Measurements from ENCODE around the gene SERPINF2. TPM values are rescaled to one million over a fixed set of nuclear protein-coding genes. Genes with fewer than 3 reads are reported as not detected.
"Not testable (repeated sequence)": the region's sequence is repeated elsewhere in the genome, so short reads cannot be mapped to it uniquely, and the experiment has no call there.

The SERPINF2 gene
- total RNA-seq, 2 donors from 2014 or later, result 0.36 TPM; not detected in 1

DNA sequence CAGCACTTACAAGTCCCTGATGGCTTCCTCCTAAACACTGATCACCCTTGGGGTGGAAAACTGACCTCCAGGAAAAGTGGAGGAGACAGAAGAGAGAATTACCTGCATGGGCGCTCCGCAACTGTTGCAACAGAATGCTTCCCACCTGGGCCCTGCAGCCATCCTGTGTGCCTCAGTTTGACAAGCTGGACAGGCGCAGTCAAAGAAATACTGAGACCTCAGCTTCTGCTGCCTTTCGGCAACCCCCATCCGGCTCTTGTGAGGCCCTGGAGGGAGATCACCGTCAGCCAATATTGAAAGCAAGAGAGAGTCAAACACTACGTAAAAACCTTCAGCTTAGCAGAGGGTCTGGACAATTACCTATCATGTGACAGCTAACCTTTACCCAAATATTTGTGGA is 44.0 kb downstream of the SERPINF2 start:
- DNase-seq (ENCODE audit: low spot score in 2 of 2), result no peak
- ATAC-seq, result no peak
- peaks cover 0 to 4% of the 10 kb centered on the region in 2 donors for H3K36me3 Mint-ChIP-seq
- H3K9me3 Mint-ChIP-seq, result no peaks in the 10 kb centered on the region
- peak overlapping the region in 1 of 2 donors; percentile 9 for H3K27ac Mint-ChIP-seq

DNA sequence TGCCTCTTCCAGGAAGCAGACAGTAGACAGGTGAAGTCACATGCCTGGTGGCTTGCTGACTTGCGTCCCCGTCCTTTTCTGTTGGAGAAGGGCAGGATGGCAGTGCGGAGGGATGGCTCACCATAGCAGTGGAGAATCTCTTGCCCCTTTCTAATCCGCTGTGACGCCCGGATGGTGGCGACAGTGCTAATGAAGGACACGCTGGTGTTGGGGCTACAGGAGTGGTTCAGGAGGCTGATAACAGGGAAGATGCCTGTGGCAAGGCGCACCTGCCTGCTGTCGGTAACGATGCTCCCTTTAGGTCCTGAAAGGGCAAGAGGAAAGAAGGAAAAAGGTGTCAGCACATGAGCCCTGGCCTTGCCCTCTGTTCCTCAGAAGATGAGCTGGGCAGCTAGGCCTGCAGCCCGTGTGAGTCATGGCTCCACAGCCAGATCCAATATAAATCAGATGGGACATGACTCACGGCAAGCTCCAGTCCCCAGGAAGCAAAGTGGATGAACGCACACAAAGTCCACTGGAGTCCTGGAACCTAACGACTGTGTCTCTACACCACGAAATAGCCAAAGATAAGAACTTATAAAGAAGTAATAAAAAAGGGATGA is 44.7 kb downstream of the SERPINF2 start:
- ATAC-seq, result no peak
- no peak for DNase-seq (ENCODE audit: low spot score in 2 of 2)
- Mint-ChIP-seq H3K9me3 (no peaks in the 10 kb centered on the region), H3K36me3 (peaks cover 0 to 4% of the 10 kb centered on the region in 2 donors), H3K27ac (peak overlapping the region in 1 of 2 donors; percentile 32)

DNA sequence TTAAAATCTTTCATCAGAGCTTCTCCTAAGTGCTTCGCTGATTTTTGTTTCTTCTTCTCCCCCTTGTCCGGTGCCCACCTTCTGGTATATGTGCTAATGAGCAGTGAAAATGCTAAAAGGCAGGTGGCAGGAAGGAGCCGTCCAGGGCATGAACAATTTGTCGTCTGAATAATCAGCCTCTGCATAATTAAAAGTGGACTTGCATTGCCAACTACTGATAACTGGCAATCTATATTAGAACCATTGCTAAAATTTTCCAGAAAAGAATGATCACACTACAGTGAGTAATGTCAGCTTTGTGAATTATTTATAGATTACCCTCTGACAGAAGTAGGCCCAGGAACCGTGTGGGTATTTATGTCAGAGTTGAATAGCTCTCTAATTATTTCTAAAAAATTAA is 47.3 kb downstream of the SERPINF2 start:
- no peak for DNase-seq (ENCODE audit: low spot score in 2 of 2)
- no peak for ATAC-seq
- Mint-ChIP-seq H3K9me3 (no peaks in the 10 kb centered on the region), H3K27ac (no peak overlapping the region), H3K36me3 (peaks cover 4 to 6% of the 10 kb centered on the region in 2 donors)

DNA sequence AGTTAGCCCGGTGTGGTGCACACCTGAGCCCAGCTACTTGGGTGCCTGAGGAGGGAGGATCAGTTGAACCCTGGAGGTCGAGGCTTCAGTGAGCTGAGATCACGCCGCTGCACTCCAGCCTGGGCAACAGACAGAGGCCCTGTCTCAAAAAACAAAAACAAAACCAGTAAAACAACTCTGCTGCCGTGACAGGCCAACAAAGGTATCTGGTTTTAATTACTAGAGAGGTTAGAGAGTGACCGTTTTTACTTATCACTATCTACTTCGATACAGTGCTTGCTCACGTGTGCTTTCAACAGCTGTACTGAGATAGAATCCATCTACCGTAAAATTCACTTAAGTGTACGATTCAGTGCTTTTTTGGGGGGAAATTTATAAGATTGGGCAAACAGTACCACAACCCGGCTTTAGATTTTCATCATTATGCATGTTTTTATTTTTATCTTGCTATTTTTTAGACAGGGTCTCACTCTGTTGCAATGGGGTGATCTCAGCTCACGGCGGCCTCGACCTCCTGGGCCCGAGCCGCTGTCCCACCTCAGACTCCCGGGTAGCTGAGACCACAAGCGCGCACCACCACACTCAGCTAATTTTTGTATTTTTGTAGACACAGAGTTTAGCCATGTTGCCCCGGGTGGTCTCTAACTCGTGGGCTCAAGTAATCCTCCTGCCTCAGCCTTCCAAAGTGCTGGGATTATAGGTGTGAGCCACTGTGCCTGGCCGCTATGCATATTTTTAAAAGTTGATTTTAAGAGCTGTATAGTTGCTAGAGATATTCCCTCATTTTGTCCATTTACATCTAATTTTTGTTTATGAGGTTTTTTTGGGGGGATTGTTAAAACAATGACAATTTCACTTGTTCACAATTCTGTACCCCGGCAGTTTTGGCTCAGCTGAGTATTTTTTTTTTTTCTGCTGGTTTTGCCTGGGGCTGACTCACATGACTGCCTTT is 50.1 kb downstream of the SERPINF2 start:
- ATAC-seq (no peak), DNase-seq (ENCODE audit: low spot score in 2 of 2) (no peak)
- Mint-ChIP-seq H3K36me3 (peaks cover 0 to 10% of the 10 kb centered on the region in 2 donors), H3K9me3 (no peaks in the 10 kb centered on the region), H3K27ac (peak overlapping the region in 1 of 2 donors; percentile 81)

DNA sequence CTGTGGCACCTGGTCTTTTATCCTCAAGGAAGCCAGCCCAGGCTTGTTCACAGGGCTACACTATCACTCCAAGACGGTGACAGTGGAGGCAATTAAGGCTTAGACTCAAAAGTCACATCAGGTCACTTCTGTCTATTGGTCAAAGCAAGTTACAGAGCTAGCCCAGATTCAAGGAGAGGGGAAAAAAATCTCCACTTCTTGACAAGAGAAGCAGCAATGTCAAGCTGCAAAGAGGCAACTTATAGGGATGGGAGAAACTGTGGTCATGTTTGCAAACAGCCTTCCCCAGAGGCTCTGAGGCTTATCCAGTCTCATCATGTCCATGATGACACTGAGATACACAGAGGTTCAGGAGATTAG is 50.8 kb downstream of the SERPINF2 start:
- no peak for ATAC-seq
- no peak for DNase-seq (ENCODE audit: low spot score in 2 of 2)
- Mint-ChIP-seq H3K36me3 (peaks cover 0 to 10% of the 10 kb centered on the region in 2 donors), H3K27ac (no peak overlapping the region), H3K9me3 (no peaks in the 10 kb centered on the region)

DNA sequence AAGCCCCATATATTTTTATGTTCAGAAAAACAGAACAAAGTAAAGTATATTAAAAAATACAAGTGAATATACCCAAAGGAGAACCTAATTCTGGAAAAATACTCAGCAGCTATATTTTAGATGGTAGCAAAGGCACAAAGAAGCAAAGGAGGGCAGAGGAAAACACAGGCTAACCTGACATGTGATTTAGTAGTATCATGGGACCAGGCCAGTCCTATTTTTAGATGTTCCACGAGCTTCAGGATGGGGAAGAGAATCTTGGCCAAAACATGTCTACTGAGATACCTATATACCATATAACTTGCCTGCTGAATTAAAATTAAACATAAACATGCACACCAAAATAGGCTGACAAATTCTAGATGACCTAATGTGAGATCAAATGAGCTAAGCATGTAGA is 54.1 kb downstream of the SERPINF2 start:
- DNase-seq (ENCODE audit: low spot score in 2 of 2) (no peak), ATAC-seq (no peak)
- Mint-ChIP-seq H3K27ac (no peak overlapping the region), H3K36me3 (peaks cover 0 to 10% of the 10 kb centered on the region in 2 donors), H3K9me3 (no peaks in the 10 kb centered on the region)

DNA sequence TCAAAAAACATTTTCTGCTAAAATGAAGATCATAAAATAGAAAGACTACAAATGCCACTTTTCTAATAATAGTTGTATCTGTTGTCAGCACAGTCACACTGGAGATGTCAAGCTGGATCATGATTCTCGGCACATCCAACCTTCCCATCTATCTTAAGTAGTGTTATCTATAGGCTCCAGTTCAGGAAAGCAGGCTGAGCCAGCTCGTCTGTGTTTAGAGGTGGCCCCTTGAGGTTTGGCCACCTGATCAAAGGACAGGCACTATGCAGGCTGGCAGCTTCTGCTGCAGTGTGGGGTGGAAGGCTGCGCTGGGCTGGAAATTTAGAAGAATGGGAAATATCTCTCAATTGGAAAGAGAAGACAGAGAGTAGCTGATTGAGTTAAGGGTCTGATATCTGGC is 54.7 kb downstream of the SERPINF2 start:
- no peaks in the 10 kb centered on the region for H3K9me3 Mint-ChIP-seq
- DNase-seq (ENCODE audit: low spot score in 2 of 2), result no peak
- peaks cover 0 to 10% of the 10 kb centered on the region in 2 donors for H3K36me3 Mint-ChIP-seq
- H3K27ac Mint-ChIP-seq, result peak overlapping the region in 1 of 2 donors; percentile 37
- ATAC-seq, result no peak

DNA sequence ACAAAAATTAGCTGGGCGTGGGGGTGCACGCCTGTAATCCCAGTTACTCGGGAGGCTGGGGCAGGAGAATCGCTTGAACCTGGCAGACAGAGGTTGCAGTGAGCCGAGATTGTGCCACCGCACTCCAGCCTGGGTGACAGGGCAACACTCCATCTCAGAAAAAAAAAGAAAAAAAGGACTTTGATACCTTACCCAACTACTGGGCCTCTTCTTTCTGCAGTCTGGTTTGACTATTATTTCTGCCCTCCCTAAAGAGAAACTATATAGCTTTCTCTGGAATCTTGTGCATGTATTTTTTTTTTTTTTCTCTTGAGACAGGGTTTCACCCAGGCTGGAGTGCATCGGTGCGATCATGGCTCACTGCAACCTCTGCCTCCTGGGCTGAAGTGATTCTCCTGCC is 55.2 kb downstream of the SERPINF2 start:
- H3K9me3 Mint-ChIP-seq; H3K36me3 Mint-ChIP-seq; ATAC-seq; DNase-seq (ENCODE audit: low spot score in 2 of 2): not testable (repeated sequence)
- H3K27ac Mint-ChIP-seq, result peak overlapping the region in 1 of 2 donors; percentile 37

DNA sequence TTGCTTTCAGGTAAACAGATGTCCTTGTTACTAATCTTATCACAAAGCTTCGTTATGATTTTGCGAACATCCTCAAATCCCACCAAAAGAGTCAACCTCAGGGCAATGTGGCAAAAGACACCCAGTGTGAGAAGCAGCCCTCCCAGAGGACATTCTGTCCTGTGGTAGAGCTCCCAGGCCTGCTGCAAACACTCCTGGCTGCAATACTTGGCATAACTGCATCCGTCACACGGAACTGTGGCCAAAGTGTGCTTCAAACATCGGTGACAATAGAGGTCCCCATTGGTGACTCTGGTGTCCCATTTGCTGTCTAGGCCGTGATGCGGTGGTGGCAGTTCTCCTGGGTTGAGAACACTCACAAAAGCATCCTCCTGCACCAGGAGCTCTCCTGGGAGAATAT is 57.6 kb downstream of the SERPINF2 start:
- Mint-ChIP-seq H3K27ac (no peak overlapping the region), H3K36me3 (peaks cover 0 to under 1% of the 10 kb centered on the region in 2 donors), H3K9me3 (no peaks in the 10 kb centered on the region)
- DNase-seq (ENCODE audit: low spot score in 2 of 2) (no peak), ATAC-seq (no peak)

DNA sequence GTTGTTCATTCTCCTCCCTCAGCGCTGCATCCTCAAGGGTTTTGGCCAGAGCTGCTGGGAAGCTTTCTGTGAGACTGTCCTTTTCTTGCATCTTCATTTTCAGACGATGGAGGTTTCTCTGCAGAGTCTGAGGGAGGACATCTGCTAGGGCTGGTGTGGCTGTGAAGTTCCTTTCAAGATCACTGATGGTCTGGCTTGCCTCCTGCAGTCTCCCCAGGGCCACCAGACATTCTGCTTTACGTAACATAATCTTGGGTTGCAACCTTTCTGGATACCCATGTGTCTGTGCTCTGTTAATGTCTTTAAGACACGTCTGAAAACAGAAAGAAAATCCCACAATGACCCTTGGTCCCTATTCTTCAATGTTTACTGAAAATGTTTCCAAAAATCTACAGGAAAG is 58.0 kb downstream of the SERPINF2 start:
- ATAC-seq (no peak), DNase-seq (ENCODE audit: low spot score in 2 of 2) (no peak)
- no peak overlapping the region for H3K27ac Mint-ChIP-seq
- H3K36me3 Mint-ChIP-seq, result no peaks in the 10 kb centered on the region
- no peaks in the 10 kb centered on the region for H3K9me3 Mint-ChIP-seq

DNA sequence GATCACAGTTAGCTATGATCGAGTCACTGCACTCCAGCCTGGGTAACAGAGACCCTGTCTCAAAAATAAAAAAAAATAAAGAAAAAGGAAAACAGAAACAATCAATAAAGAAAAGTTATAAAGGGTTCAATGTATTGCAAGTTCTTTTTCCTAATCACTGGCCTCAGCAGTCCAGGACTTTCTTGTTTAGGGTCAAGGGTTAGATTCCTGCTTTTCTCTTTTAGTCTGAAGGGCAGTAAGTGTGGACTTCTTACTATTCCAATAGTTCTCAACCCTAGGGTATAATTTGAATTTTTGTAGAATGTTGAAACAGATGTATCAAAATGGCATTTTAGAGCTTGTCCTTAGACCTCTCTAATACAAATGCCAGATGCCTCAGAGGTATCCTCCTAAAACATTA is 59.8 kb downstream of the SERPINF2 start:
- ATAC-seq (no peak), DNase-seq (ENCODE audit: low spot score in 2 of 2) (no peak)
- Mint-ChIP-seq H3K9me3 (no peaks in the 10 kb centered on the region), H3K36me3 (no peaks in the 10 kb centered on the region), H3K27ac (peak overlapping the region in 1 of 2 donors; percentile 61)

DNA sequence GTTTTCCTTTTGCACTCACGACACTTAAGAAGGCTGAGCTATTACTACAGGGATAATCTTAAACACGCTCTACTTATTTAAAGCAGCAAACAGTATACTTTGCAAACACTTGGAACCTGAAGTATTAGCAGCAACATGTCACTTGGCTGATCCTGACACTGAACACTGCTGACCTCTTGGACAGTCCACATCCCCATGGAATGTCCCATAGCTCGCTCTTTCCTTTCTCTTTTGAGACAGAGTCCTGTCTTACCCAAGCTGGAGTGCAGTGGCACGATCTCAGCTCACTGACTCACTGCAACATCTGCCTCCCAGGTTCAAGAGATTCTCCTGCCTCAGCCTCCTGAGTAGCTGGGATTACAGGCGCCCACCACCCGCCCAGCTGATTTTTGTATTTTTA is 60.6 kb downstream of the SERPINF2 start:
- DNase-seq (ENCODE audit: low spot score in 2 of 2) (no peak), ATAC-seq (no peak)
- H3K9me3 Mint-ChIP-seq, result no peaks in the 10 kb centered on the region
- peak overlapping the region in 1 of 2 donors; percentile 61 for H3K27ac Mint-ChIP-seq
- no peaks in the 10 kb centered on the region for H3K36me3 Mint-ChIP-seq

Other genes starting within 250 kb of the SERPINF2 start
- 10 to 100 TPM; 20.7 to 35.1 TPM for gene INPP5K, start 226.3 kb upstream of the SERPINF2 start, total RNA-seq
- 10 to 100 TPM; 13.8 to 39.2 TPM for gene PITPNA, start 180.1 kb upstream of the SERPINF2 start, total RNA-seq
- gene SLC43A2, start 114.0 kb upstream of the SERPINF2 start, total RNA-seq, result under 1 TPM; 0.57 to 0.62 TPM
- gene SCARF1, start 97.1 kb upstream of the SERPINF2 start, total RNA-seq, result 1 to 10 TPM; 1.1 to 2.3 TPM
- 1 to 10 TPM; 1.7 to 2.5 TPM for gene RILP, start 93.0 kb upstream of the SERPINF2 start, total RNA-seq
- 100 to 1,000 TPM; 414 to 433 TPM for gene PRPF8, start 58.0 kb upstream of the SERPINF2 start, total RNA-seq
- under 1 TPM; 0.10 to 0.25 TPM for gene TLCD2, start 32.5 kb upstream of the SERPINF2 start, total RNA-seq
- gene WDR81, start 18.2 kb upstream of the SERPINF2 start, total RNA-seq, result 10 to 100 TPM; 11.4 to 13.4 TPM
- under 1 TPM in 1 of 2 donors, not detected in 1; 0.41 TPM for gene SERPINF1, start 19.2 kb downstream of the SERPINF2 start, total RNA-seq
- 10 to 100 TPM; 18.5 to 19.8 TPM for gene SMYD4, start 87.0 kb downstream of the SERPINF2 start, total RNA-seq
- gene RPA1, start 87.1 kb downstream of the SERPINF2 start, total RNA-seq, result 100 to 1,000 TPM; 118 to 174 TPM

Measured in activated naive CD4-positive, alpha-beta T cell treated with anti-CD3 and anti-CD28 coated beads, Interleukin-2, amount 50 U/mL, for 72 hours (primary cell).